HG03565 (cell line): ENCODE data around the gene LZTFL1.
"Not testable (repeated sequence)": the region's sequence is repeated elsewhere in the genome, so short reads cannot be mapped to it uniquely, and the experiment has no call there.

Experiments used
- ATAC-seq: cut with Tn5 transposase; IDR thresholded peaks from one replicate; pipeline ENCODE4 v1.9.1; 2021; ENCODE audit warnings: mild to moderate bottlenecking, moderate library complexity; ENCODE audit not compliant: unreplicated experiment

Gene LZTFL1

GRCh38 chr3:45865563-45865962 is 23.6 kb upstream of the LZTFL1 start:
- ATAC-seq: no peak

GRCh38 chr3:45864760-45865519 is 23.0 kb upstream of the LZTFL1 start:
- peak; percentile 38 for ATAC-seq

DNA sequence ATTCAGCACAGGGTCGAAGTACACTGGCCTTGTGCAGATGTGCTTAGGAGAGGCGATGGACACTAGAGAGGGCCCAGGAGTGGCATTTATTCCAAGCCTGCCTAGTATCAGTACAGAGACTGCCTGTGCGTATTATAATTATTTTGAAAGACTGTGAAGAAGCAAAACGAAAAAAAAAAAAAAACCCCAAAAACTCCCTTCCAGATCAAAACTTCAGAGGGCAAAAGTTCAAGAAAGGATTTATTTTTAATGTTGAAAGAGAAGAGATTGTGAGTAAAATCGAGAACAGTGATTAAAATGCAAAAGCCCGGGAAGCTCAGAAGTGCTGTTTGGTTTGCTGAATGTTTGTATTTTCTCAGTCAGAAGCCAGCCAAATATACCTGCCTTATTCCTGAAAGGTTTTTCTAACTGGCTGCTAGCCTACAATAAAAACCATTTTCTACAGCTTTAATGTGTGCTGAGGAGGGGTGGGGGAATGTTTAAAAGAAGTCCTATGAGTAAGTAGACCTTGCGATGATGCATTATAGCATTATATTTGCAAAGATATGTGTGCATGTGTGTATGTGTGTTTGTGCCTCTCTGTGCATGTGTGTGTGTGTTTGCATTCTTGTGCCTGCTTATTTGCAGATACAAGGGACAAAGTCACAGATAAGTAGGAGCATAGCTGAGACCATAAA is 19.3 kb upstream of the LZTFL1 start:
- ATAC-seq: peak; percentile 47

- no peak for ATAC-seq
Observed at GRCh38 chr3:45860481-45860880, 18.6 kb upstream of the LZTFL1 start.

DNA sequence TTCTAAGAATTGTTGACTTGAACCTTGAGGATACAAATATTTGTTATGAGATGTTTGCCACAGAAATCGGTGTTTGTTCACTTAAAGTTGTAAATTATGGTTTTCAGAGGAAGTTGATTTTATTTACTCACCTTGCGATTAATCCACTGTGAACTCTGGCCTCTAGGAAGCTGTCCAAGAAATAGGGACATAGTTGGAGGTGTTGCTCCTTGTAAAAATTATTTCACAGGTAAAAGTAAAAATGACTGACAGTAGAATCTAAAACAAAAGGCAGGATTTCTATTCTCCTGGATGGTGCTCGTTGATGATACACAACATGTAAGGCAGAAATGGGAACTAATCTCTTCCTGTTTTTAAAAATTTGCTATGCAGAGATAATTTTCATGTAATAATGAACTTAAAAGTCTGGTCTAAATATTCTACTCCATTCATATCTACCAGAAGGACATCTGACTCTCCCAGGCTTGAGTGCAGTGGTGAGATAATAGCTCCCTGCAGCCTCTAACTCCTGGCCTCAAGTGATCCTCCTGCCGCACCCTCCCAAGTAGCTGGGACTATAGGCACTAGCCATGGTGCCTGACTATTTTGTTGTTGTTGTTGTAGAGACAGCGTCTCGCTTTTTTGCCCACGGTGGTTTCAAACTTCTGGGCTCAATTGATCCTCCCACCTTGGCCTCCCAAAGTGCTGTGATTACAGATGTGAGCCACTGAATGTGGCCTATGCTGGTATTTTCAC is 17.1 kb upstream of the LZTFL1 start:
- ATAC-seq: no peak

DNA sequence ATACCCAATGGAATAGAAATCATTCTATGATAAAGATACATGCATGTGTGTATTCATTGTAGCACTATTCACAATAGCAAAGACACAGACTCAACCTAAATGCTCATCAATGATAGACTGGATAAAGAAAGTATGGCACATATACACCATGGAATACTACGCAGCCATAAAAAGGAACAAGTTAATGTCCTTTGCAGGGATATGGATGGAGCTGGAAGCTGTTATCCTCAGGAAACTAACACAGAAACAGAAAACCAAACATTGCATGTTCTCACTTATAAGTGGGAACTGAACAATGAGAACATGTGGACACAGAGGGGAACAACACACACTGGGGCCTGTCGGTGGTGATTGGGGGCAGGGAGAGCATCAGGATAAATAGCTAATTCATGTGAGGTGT is 15.1 kb upstream of the LZTFL1 start:
- not testable (repeated sequence) for ATAC-seq

DNA sequence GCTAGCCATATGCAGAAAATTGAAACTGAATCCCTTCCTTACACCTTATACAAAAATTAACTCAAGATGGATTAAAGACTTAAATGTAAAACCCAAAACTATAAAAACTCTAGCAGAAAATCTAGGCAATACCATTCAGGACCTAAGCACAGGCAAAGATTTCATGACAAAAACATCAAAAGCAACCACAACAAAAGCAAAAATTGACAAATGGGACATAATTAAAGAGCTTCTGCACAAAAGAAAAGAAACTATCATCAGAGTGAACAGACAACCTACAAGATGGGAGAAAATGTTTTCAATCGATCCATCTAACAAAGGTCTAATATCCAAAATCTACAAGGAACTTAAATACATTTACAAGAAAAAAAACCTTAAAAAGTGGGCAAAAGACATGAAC is 14.4 kb upstream of the LZTFL1 start:
- ATAC-seq: not testable (repeated sequence)

DNA sequence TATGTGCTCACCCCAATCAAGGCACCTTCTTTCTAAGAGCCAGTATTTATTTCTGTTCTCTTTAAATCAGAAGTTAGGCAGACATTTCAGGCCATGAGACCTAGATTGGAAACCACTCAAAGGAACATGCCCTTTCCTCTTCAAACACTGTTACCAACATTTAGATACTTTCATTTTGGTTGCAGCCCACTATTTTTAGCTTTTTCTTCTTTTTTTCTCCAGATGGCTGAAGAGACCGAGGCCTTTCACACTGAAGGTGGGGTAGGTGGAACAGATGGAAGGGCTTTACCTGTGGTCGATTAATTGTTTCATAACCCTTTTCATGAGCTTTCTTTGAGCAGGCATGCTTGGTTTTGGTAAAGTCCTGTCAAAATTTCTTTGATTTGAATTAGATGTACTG is 10.9 kb upstream of the LZTFL1 start:
- ATAC-seq: no peak

DNA sequence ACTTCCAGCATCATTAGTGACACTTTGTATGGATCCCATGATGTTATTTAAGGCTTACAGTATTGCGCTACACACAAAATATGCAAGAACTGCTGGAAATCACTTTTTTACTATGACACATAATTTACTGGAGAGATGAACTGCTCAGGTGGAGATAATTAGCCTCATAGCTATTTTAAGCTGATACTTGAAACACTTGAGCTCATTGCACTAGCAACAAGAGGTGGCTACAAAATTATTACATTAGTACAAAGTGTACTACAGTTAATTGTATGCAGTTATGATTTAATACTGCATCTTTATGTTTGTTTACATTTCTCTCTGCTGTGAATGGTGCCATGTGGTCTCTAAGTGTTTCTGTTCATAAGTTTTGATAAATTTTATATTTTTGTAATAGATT is 6.5 kb upstream of the LZTFL1 start:
- no peak for ATAC-seq

GRCh38 chr3:45844616-45845015 is 2.7 kb upstream of the LZTFL1 start:
- no peak for ATAC-seq

GRCh38 chr3:45842851-45843625 is 1.1 kb upstream of the LZTFL1 start:
- ATAC-seq: no peak

DNA sequence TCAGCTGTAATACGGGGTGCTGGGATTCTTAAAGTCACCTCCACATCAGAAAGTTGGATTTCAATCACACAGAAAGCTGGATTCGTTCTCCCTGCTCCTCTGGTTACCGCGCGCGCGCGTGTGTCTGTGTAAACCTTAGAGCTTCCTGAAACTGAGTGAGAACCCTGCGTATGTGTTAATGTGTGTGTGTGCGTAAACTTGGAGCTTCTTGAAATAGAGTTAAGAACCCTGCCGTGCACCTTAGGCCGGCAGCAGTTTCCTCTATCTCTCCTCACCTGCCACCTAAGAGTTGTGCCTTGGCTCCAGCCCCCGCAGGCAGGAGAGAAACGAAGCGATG is 531 bp downstream of the LZTFL1 start:
- peak; percentile 13 for ATAC-seq

DNA sequence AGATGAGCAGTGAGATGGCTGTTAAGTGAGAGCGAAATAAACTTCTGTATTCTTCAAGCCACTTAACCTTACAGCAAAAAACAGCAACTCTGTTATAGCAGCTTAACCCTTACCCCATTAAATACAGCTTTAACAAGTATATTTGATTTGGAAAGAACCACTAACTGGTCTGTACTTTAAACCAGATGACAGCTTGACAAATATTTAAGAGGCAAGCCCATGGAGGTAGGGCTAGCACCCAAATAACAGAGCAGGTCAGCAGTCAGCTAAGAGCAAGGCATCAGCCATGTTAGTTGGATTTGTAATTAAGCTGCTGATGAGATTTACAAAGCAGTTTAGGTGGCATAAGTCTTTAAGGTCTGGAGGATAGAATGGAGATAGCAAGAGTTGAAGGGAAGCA is 3.5 kb downstream of the LZTFL1 start:
- no peak for ATAC-seq

- ATAC-seq: no peak
Observed at GRCh38 chr3:45832699-45833098, 9.2 kb downstream of the LZTFL1 start.

DNA sequence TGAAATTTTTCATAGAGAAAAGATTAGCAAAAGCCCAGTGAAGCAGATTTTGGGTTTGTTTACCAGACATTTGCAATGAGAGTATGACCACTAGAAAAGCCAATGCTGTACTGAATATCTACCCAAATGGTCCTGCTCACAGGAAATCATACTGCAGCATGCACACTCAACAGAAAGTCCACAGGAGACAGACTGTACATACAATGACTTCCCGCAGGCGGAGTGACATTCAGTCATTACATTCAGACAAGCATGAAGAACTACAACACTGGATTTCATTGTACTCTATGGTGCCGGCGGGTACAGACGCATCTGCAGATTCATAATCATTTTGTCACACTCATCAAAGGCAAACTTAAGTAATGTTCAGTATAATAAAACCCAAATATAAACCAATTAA is 11.8 kb downstream of the LZTFL1 start:
- ATAC-seq: no peak

DNA sequence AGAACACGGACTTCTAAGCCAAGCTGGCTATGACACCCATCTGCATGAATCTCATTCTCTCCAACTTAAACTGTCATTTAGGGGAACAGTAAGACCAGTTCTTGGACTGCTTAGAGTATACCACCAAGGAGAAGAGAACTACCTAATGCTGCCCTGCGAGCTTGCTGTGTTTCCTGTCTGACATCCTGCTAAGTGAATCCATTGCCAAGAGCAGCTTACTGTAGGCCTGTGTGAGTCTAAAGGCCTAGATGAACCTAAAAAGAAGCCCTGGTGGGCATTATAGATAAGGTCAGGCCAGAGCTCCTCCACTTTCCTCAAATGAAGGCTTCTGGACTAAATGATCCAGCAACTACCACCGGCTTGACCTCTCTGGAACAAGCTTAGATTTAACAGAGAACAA is 15.0 kb downstream of the LZTFL1 start:
- no peak for ATAC-seq

DNA sequence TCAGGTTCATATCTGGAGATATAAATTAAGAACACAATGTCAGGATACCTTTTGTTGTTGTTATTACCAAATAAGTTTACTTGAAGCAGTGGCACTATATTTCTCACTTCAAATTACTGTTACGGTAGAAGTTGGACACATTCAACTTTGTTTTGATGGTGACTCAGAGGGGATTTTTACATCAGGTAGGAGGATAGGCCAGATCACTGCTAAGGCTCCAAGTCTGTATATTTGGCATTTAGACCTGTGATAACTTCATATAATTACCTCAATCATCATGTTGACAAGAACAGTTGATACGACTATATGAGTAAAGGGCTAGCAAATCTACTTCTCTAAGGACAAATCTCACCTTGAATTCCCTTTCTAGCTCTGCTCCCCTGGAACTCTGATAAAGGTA is 15.6 kb downstream of the LZTFL1 start:
- no peak for ATAC-seq

DNA sequence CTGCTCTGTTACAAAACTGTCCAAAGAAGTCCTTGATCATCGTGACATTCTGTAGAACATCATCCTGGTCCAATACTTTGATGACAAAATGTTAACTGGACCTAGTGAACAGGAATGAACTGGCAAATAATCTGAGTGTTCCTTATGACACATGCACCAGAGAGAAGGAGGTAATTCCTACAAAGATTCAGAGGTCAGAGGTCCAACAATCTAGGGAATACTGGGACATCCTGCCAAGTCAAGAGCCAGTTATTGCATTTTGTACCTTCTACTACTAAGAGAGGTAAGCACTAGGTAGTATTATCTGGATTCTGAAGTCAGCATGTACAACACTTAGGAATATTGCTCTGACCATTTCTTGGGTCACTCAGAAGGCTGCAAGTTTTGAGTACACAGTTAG is 20.8 kb downstream of the LZTFL1 start:
- no peak for ATAC-seq

DNA sequence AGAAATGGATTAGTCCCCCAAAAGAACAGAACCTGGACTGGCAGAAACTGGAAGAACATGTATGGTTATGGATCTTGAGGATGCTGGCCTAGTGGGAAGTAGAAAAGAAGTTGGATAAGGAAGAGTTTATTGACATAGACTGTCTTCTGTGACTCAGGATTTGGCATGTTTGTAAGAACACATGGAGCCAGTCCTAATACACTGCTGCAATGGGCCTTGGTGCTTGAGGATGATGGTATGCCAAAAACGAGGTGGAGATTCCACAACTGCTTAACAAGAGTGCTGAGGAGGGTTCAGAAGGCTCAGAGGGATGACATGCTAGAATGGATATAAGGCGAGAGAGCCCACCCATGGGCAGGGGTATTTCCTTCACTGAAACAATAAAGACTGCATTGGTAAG is 22.4 kb downstream of the LZTFL1 start:
- no peak for ATAC-seq

DNA sequence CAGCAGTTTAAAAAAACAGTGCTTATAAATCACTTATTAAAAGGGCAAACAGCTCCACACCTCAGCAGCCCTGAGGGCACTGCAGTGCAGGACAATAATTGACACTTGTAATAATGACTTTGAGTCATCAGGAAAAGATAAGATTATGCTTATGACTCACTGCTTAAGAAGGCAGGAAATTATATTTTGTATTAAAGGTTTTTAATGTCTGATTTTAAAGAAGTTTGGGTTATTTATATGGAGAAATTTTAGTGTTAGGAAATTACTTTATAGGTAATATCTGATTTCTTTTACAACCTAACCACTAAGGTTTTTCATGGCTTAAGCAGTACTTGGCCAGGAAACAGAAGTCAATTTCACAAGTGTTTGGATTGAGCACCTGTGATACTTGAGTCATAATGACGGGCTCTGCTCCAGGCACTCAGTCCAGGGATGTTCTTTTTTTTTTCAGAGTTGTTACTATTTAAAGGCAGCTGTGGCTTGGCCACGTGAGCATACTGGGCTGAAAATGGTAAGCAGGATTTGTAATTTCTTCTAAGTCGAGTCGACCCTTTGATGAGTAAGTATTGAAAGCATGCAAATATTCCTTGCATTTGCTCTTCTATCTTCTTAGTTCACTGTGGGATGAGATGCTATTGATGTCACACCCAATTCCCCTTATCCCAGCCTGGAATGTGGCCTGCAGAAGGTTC is 23.9 kb downstream of the LZTFL1 start:
- no peak for ATAC-seq

DNA sequence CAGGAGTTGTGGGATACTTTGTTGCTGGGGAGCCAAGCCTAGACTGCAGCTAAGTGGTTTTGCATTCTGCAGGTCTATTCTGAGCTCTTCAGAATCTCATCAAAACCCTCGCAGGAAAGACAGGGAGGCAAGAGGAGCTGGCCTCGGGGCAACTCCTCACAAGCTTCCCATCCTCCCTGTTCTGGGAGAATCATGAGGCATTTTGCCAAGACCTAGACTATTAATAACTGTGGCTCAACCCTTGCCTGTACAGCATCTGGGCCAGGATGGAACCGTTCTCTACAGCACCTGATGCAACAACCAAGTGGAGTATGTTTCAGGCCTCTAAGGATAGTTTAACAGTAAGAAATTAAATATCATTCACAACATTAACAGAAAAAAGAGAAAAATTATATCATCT is 25.4 kb downstream of the LZTFL1 start:
- ATAC-seq: no peak
